CD4-positive, alpha-beta T cell treated with Interleukin-15 for 1 hour (primary cell): Measurements from ENCODE around the gene ZNRF3.

Experiments
- DNase-seq: peaks from one replicate; pipeline ENCODE4 v3.0.0-alpha.2; 2020

The ZNRF3 gene

GRCh38 chr22:28910569-28911303, 27.4 kb downstream of the ZNRF3 start:
- DNase-seq: no peak

- no peak for DNase-seq
Measured at GRCh38 chr22:28911304-28911690, 27.9 kb downstream of the ZNRF3 start.

- no peak for DNase-seq
Measured at GRCh38 chr22:28911777-28912669, 28.7 kb downstream of the ZNRF3 start.

- no peak for DNase-seq
Measured at GRCh38 chr22:28914201-28914600, 30.8 kb downstream of the ZNRF3 start.

- no peak for DNase-seq
Measured at GRCh38 chr22:28915969-28916368, 32.6 kb downstream of the ZNRF3 start.

- no peak for DNase-seq
Measured at GRCh38 chr22:28917747-28918549, 34.6 kb downstream of the ZNRF3 start.

GRCh38 chr22:28918550-28919271, 35.3 kb downstream of the ZNRF3 start:
- DNase-seq: no peak

GRCh38 chr22:28920757-28921584, 37.6 kb downstream of the ZNRF3 start:
- no peak for DNase-seq

- no peak for DNase-seq
Measured at GRCh38 chr22:28921585-28921879, 38.2 kb downstream of the ZNRF3 start.

- DNase-seq: no peak
Measured at GRCh38 chr22:28922540-28923244, 39.3 kb downstream of the ZNRF3 start.

GRCh38 chr22:28923826-28924732, 40.7 kb downstream of the ZNRF3 start:
- DNase-seq: no peak

GRCh38 chr22:28925916-28926315, 42.5 kb downstream of the ZNRF3 start:
- no peak for DNase-seq

- no peak for DNase-seq
Measured at GRCh38 chr22:28927630-28928029, 44.3 kb downstream of the ZNRF3 start.

- no peak for DNase-seq
Measured at GRCh38 chr22:28929197-28929596, 45.8 kb downstream of the ZNRF3 start.

GRCh38 chr22:28930357-28931007, 47.1 kb downstream of the ZNRF3 start:
- DNase-seq: no peak

- no peak for DNase-seq
Measured at GRCh38 chr22:28931844-28932567, 48.6 kb downstream of the ZNRF3 start.

GRCh38 chr22:28933321-28933720, 49.9 kb downstream of the ZNRF3 start:
- DNase-seq: no peak

- no peak for DNase-seq
Measured at GRCh38 chr22:28934026-28934425, 50.7 kb downstream of the ZNRF3 start.

GRCh38 chr22:28935140-28935539, 51.8 kb downstream of the ZNRF3 start:
- no peak for DNase-seq
